Activated T-cell treated with anti-CD3 and anti-CD28 coated beads, Interleukin-2, amount 50 U/mL, for 1 hour (primary cell): Measurements from ENCODE around the gene APOA1.
A peak's percentile ranks its signal among the peaks of the same experiment; 100 is the strongest.
"Not testable (repeated sequence)": the region's sequence is repeated elsewhere in the genome, so short reads cannot be mapped to it uniquely, and the experiment has no call there.

Source experiments
- DNase-seq: peaks from one replicate; pipeline ENCODE4 v3.0.0-alpha.2; 2020

The APOA1 gene

DNA sequence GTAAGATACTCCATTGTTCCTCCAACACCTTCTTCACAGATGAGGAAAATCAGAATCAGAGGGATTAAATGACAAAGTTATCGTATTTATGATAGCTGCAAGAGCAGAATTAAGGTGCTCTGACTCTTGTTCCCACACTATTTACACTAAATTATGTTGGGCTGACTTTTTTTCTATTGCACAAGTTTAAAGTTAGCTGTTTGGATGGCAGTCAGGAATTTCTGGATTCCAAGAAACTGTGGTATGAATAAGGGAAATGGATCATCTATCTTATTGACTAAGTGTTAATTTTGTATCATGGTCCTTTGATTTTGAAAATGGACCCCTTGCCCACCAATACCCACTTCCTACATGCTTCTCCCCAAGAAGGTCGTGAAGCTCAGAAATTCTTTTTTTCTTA lies 19.9 kb upstream of the APOA1 start:
- DNase-seq, result no peak

DNA sequence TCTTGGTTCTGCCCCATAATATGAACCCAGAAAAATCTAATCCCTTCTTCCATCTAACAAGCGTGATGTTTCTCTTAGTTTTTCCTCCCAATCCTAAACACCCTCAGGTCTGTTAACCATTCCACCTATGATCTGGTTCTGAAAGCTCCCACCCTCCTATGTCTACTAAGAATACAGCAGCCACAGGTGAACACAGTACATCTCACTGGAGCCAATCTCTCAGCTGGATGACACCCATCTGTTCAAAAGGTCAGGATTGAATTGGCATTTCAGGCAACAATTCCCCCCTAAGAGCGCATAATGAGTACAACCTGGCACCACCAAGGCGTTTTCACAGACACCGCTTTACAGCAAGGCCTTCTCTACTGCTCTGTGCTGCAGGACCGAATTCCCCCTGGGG lies 19.0 kb upstream of the APOA1 start:
- no peak for DNase-seq

DNA sequence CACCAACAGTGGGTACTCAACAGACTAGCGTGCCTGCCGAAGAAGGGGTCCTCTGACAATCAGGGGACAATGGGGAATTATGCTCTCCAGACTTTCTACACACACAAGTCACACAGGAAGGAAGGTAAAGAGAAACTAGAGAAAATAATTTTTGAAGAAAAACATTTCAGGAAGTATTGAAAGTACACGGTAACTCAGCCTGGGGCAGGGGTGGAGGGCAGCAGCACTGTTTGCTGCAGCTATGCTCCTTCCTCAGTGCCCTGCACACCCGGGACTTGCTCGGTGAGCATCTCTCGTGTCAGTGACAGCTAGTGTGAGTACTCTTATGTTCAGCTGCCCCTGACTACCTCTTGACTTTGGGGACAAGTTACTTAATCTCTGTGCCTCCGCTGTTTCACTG lies 18.0 kb upstream of the APOA1 start:
- no peak for DNase-seq

DNA sequence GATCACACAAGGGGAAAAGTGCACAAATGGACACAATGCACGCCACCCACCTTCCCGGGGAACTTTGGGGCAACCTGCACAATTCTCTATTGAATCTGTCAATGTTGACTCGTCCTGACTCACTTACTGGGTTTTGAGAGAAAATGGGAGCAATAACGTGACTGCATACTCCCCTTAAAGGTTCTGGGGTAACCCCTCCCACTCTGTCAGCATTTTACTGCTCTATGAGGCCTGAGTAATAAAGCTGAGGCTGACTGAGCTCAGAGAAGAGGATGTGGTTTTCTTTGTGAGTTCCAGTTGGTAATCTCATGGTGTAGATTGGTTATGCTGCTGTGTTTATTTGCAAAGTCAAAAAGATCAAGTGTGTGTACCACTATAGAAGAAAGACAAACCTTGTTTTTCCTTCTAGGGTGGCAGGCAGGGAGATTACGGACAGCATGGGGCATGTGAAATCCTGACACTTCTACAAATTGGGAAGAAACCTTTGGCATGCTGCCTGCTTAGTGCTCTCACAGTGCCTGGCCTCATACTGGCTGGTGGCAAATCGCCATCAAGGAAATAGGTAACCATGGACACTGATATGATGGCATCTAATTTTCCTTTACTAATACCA lies 16.1 kb upstream of the APOA1 start:
- DNase-seq, result peak; percentile 38

DNA sequence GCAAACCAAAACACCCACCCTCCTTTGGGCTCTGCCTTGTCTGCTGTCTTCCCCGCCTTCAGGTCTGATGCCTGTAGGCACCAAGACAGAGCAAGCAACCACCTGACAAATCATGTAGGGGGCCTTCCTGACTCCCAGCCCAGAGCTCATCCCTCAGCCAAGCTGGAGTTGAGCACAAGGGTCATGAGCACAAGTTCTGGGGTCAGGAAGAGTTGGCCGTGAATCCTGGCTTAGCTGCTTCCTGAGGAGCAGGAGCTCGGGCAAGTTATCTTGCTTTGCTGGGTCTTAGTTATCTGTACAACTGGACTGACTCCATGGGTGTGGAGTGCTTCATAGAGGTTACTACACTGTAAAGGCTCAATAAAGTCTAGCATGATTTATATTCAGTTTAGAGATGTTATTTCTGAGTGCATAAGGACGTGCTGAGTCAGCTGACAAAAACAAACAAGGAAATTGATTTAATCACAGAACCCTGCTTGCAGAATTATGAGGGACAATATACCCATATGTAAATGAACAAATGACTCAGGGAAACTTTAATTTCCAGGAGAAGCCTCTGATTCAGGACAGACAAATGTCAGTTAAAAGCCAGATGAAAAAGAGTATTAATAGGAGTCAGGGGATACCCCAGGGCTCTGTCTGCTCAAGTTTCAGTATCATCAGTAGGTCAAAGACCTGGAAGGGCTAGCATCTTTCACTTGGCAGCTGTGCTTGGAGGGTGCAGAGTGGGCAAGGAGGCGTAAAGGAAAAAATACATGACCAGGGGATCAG lies 15.0 kb upstream of the APOA1 start:
- no peak for DNase-seq

DNA sequence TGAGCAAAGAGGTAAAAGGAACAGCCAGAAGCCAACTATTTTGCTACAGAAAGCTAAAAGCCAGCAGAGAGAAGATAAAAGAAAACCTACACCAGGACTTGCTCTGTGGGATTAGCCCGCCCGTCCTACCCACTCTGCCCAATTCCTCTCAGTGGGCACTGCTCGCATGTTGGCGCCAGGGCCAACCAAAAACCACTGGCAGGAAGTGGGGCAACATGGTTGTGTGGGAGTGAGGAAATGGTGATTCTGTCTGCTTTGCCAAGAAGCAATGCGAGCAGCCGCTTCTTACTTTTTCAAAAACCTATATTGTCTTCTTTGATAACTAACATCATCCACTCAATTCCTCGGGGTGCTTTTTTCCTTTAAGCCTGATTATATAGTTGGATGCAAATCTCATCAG lies 14.2 kb upstream of the APOA1 start:
- peak; percentile 53 for DNase-seq

DNA sequence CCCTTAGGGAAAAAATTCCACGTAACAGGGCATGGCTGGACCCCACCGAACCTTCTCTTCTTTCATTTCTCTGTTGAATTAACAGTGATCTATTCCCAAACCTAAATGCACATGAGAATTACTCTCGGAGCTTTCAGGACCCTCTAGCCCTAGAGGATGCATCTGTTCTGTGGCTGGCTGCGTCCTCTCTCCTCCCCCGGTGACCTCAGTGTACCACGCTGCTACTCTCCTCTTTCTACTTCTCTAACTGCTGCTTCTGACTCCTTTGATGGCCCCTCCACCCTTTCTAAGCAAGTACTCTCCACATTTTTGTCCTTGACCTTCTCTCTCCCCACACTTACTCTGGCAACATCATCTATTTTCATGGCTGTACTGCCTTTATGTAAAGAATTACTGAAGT lies 12.1 kb upstream of the APOA1 start:
- DNase-seq, result no peak

DNA sequence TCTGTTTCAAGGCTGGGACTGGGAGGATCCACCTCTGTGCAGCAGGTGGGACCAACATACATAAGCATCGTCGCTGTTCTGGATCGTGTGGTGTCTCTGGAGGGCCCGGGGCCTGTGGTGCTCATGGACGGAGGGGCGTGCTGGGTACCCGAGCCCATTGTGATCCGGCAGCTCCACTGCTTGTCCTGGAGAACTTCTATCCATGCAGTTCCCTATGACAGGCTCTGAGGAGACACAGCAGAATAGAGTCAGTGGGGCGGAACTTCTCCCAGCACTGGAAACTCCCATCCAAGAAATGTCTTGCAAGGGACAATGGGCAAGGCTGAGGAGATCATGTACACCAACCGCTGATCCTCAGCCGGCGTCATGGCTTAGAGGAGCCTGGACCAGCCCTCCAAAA lies 11.6 kb upstream of the APOA1 start:
- DNase-seq, result no peak

DNA sequence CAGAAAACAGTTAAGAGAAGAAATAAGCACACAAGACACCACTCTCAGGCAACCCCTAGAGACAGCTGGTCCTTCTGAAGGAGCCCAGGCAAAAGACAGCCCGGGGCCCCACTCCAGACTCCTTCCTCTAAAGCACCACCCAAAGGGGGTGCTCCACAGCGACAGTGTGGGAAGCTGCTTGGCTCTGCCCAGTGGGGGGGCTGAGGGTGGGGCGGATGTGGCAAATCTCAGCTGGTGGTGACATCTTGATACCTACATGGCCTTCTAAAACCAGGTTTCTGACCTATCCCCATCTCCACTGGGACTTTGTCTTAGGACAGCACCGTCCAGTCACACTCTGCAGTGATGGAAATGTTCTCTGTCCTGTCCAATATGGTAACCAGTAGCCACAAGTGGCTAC lies 10.2 kb upstream of the APOA1 start:
- no peak for DNase-seq

DNA sequence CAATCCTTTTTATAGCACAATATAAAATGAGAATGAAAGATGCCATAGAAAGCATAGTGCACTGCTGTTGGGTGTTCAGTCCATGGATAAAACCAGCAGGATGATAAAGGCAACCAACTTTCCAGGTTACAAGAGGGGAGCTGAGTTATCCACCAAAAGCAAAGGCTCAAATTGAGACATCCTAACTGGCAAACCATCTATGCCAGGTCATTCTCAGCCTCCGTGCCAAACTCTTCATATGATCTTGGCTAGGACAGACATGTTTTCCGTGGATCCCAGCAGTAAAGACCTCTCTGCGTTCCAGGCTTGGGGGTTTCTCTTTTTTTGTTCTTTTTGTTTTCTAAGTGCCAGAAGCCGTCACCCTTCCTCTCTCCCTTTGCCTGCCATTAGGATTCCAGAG lies 7.3 kb upstream of the APOA1 start:
- no peak for DNase-seq

DNA sequence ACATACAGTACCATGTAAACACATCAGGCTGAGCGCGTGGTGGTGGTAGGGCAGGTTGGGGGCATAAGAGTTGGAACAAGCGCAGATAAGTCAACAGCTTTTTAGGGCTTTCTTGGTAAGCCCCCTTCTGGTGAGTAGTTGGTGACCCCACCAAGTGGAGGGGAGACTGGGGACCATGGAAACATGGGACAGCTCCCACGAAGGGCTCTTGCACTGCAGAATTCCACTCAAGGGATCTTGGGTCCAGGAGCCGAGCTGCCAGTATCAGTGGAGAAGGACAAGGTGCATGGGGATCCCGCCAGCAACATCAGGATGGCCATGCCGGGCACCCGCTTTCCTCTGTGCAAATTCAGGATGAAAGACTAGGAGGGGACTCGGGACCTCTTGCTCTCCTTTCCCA lies 6.2 kb upstream of the APOA1 start:
- no peak for DNase-seq

DNA sequence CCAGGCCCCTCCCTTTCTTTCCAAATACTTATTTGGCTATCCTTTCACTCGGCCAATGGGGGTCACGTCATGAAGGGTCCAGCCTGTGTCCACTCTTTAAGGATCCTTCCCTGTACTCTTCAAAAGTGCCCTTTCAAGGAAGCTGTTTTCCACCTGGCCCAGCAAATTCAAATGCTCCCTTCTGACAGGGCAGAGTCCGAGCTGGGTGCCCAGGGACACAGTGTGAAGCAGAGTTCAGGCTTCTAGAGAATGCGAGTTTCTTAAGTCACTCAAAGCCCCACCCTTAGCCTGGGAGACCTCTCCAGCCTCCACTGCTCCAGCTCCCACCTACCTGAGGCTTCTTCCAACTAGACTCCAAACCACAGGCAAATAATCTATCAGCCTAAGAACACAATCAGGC lies 5.5 kb upstream of the APOA1 start:
- no peak for DNase-seq

DNA sequence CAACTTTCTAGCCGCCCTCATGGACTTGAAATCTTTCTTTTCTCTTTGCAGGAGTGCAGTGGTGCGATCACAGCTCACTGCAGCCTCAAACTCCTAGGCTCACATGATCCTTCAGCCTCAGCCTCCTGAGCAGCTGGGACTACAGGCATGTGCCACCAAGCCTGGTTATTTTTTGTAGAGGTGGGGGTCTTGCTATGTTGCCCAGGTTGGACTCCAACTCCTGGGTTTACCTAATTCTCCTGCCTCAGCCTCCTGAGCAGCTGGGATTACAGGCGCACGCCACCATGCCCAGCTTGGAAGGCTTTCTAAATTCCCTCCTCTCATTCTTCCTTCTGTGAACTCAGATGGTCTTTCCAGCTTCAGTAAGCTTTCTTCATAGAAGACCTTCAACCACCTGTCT lies 4.7 kb upstream of the APOA1 start:
- DNase-seq, result no peak

DNA sequence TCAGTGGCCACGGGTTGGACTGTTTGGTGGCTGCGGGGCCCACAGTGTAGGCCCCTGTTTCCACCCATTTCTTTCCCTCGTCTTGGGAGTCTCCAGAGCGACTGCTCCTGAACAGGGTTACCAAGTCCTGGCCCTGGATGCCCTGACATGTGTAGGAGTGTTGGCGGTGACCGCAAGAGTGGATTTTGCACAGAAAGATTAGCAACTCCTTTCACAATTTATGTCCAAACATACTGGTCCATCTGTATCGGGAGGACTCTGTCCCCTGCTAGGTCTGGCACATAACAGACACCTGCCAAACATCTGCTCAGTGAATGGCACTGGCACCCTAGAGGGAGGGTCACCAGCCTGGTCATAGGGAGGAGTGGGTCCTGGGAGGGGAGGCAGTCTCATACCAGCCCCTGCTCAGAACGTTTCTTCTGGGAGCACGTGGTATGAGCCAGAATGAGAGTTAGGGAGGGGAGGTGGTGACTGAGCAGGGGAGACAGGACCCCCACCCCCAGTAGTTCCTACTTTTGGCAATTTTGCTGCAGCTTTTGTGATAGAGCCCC lies 3.4 kb upstream of the APOA1 start:
- no peak for DNase-seq

DNA sequence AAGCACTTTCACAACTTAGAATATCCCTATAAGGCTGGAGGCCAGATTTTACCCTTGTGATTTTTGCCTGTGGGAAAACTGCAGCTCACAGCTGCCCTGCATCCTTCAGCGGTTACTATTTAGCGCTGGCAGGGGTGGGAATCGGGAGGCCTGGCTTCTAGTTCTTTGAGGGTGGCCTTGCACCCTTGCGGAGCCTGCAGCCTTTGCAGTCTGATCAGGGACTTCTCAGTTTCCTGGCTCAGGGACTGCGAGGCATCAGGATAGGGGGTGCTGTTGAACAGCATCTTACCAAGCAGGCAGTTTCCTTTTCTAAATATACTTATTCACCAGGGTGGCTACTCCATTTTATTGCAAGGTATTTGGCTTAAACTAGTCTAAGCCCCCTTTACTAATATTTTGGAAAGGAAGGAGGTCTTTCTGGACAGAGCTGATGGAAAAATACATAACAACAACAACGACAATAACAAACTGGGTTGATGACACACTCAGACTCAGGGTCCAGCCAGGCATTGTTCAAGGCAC lies 2.9 kb upstream of the APOA1 start:
- no peak for DNase-seq

DNA sequence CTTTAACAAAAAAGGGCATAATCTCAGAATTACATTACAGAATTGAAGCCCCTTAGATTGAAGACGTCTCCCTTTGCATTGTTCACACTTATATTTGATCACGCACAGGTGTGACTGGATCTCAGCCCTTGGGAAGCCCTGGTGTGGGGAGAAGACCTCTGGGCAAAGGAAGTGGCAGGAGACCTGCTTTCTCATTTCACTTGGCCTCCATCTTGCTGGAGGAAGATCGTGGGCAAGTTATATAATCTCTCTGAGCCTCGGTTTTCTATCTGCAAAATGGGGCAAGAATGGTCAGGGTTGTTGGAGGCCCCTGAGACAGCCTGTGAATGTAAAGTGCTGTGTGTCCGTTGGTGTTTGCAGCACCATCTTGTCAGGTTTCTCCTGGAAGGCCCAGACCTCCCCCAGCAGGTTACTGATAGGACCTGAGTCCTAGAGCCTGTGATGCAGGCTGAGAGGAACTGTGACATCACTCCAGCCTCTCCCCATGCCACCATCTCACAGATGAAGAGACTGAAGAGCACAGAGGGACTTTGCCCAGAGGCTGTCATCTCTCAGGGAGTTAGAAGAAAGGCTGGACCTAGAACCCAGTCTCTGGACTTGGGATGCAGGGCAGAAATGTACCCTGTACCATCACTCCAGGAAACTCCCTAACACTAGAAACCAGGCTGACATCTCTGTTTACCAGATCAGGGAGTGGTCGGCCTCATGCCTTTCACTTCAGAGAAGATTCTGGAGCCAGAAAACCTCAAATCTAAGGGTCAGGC lies 1.1 kb upstream of the APOA1 start:
- no peak for DNase-seq

DNA sequence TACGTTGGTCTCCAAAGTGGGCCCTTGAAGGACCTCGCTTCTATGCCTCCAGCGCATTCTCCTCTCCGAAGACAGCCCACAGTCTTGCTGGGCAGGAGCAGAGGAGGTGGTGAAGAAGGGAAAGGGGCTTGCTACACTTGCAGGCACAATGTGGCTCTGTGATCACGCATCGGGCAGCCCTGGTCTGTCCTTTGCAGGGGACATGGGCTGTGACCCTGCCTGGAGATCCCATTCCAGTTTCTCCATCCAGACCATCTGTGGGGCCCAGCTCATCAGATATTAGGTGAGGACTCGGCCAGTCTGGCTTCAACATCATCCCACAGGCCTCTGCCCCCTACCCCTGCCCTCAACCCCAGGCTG lies 810 bp downstream of the APOA1 start:
- no peak for DNase-seq

DNA sequence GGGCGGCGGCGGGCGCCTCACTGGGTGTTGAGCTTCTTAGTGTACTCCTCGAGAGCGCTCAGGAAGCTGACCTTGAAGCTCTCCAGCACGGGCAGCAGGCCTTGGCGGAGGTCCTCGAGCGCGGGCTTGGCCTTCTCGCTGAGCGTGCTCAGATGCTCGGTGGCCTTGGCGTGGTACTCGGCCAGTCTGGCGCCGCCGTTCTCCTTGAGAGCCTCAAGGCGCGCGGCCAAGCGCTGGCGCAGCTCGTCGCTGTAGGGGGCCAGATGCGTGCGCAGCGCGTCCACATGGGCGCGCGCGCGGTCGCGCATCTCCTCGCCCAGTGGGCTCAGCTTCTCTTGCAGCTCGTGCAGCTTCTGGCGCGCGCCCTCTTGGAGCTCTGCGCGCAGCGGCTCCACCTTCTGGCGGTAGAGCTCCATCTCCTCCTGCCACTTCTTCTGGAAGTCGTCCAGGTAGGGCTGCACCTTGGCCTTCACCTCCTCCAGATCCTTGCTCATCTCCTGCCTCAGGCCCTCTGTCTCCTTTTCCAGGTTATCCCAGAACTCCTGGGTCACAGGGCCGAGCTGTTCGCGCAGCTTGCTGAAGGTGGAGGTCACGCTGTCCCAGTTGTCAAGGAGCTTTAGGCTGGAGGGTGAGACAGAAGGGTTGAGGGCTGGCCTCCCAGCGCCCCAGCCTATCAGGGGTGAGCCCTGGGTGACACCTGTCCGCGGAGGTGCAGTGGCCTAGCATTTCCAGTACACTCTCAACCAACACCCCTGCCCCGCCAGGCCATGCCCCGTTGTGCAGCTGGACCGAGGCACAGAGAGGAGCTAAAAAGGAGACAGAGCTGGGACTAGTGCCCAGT lies 1.4 kb downstream of the APOA1 start:
- DNase-seq, result peak; percentile 84

DNA sequence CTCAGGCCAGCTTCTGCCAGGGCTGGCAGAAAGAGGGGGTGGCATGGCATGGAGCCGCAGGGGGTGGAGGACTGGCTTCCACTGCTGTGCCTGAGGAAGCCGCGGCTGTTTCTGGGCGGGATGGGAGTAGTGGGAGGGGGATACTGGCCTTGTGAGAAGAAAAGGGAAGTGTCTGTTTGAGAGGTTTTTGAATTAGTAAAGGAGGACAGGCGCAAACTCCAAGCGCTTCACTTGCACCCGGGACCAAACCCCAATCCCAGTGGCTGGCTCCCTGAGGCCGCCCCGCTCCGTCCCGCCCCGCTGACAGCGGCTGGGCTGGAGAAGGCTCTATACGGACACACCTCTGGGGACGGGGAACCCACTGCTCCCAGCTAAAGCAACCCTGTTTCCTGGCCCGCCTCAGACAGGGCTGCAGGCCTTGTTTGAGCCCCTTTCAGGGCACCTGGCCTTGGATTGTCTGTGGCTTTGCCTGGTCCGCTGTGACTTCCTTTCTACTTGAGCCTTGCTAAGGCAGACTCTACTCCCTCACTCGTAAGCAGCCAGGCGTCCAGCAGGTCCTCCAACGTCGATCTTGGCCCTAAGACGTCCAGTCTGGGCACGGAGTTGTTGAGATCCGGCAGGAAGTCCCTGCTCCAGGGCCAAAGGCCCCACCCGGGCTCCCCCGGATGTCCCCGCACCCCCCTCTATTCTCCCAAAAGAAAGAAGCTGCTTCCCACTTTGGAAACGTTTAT lies 2.2 kb downstream of the APOA1 start:
- no peak for DNase-seq

DNA sequence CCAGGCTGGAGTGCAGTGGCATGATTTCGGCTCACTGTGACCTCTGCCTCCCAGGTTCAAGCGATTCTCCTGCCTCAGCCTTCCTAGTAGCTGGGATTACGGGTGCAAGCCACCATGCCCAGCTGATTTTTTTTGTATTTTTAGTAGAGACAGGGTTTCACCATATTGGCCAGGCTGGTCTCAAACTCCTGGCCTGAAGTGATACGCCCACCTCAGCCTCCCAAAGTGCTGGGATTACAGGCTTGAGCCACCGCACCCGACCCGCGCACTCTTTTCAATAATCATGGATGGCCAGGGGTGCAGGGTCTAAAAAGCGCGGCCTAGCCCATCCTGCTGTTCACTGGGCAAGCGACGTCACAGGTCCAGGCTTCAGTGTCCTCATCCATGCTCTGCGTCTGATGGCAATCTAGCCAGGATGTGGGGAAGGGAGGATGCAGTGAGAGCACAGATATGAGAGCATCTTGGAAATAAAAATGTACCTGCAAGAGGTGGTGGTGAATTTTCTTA lies 2.8 kb downstream of the APOA1 start:
- DNase-seq, result not testable (repeated sequence)

DNA sequence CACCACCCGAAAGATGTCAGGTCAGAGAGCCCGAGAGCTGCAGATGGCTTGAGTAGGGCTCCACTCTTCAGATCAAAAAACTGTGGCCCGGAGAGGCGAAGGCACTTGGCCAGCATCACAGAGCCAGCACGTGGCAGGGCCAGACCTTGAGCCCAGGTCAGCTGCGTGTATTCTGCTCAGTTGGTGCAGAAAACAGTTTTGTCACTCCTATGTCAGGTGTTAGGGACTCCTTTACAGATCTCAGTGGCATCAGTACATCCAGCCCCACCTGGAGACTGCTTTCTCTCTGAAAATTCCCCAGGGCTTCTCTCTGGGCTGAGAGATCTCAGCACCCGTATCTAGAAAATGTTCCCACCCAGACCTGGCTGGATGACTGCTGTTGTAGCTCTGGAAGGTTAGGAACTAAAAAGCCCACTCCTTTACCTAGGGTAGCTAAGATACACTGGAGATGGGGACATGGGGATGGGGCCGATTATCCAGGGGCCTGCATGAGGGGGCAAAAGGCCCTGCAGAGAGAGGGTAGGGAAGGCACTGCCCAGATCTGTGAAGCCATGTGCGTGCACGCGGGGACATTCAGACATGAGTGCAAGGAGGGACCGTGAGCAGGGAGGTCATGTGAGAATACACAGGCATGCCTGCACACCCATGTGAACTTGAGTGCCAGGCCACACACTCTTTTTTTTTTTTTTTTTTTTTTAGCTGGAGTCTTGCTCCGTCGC lies 3.4 kb downstream of the APOA1 start:
- no peak for DNase-seq
